Bone marrow (tissue), 2 donors: ENCODE results near the gene TCEAL5.
"Not testable (repeated sequence)": the region's sequence is repeated elsewhere in the genome, so short reads cannot be mapped to it uniquely, and the experiment has no call there.

ENCODE experiments used
- DNase-seq, 2 donors: peaks; one replicate each; lab custom pipeline; 2025; lab: John Stamatoyannopoulos, UW

TCEAL5 gene

GRCh38 chrX:103233263-103233662 lies 43.3 kb downstream of the TCEAL5 start:
- no peak for DNase-seq

GRCh38 chrX:103225918-103226317 lies 50.6 kb downstream of the TCEAL5 start:
- not testable (repeated sequence) for DNase-seq
